Neural progenitor cell (in vitro differentiated cells): ENCODE results near the gene CAB39L. TPM values are rescaled to one million over a fixed set of nuclear protein-coding genes. Genes with fewer than 3 reads are reported as not detected.

Experiments used
- DNase-seq: peaks from one replicate; pipeline ENCODE4 v3.0.0-alpha.2; 2016; ENCODE audit warnings: low spot score
- H2AFZ ChIP-seq: fragments of 200-600 bp; sonication (generic); replicated peaks from 2 replicates; pipeline ENCODE4 v1.6.1; 2016; ENCODE audit warnings: antibody characterized with exemption
- H3F3A ChIP-seq: fragments of 200-600 bp; sonication (generic); 2 replicates; pipeline ENCODE4 v1.6.1; 2016; ENCODE audit warnings: antibody characterized with exemption, low read depth
- H3K27ac ChIP-seq: fragments of 200-600 bp; sonication (generic); 2 replicates; pipeline ENCODE4 v1.5.1; 2016; ENCODE audit warnings: mild to moderate bottlenecking
- H3K27me3 ChIP-seq: fragments of 200-600 bp; sonication (generic); 2 replicates; pipeline ENCODE4 v1.6.1; 2016; ENCODE audit warnings: mild to moderate bottlenecking, moderate library complexity
- H3K36me3 ChIP-seq: fragments of 200-600 bp; sonication (generic); 2 replicates; pipeline ENCODE4 v1.5.1; 2016
- H3K4me1 ChIP-seq: fragments of 200-600 bp; sonication (generic); 2 replicates; pipeline ENCODE4 v1.6.1; 2016; ENCODE audit warnings: mixed run types
- H3K4me2 ChIP-seq: fragments of 200-600 bp; sonication (generic); 2 replicates; pipeline ENCODE4 v1.6.1; 2016
- H3K4me3 ChIP-seq: fragments of 200-600 bp; sonication (generic); 2 replicates; pipeline ENCODE4 v1.5.1; 2016
- H3K79me2 ChIP-seq: fragments of 200-600 bp; sonication (generic); 2 replicates; pipeline ENCODE4 v1.6.1; 2016; ENCODE audit warnings: low read depth
- H3K9ac ChIP-seq: fragments of 200-600 bp; sonication (generic); 2 replicates; pipeline ENCODE4 v1.6.1; 2016
- H3K9me3 ChIP-seq: fragments of 200-600 bp; sonication (generic); 2 replicates; pipeline ENCODE4 v1.5.1; 2016; ENCODE audit warnings: low read depth
- H4K20me1 ChIP-seq: fragments of 200-600 bp; sonication (generic); 2 replicates; pipeline ENCODE4 v1.6.1; 2016; ENCODE audit warnings: low read depth
- H3K27ac Mint-ChIP-seq: 3 replicates; pipeline ENCODE4 v1.8.0; 2021; ENCODE audit warnings: mixed read lengths
- H3K27me3 Mint-ChIP-seq: 2 replicates; pipeline ENCODE4 v1.8.0; 2022; ENCODE audit warnings: low read depth, mild to moderate bottlenecking, inconsistent platforms, moderate library complexity, mixed read lengths; ENCODE audit not compliant: insufficient read depth
- H3K36me3 Mint-ChIP-seq: 3 replicates; pipeline ENCODE4 v1.8.0; 2021; ENCODE audit warnings: mixed read lengths
- H3K4me1 Mint-ChIP-seq: 3 replicates; pipeline ENCODE4 v1.8.0; 2021; ENCODE audit warnings: mixed read lengths
- H3K4me3 Mint-ChIP-seq: 3 replicates; pipeline ENCODE4 v1.8.0; 2021; ENCODE audit warnings: mild to moderate bottlenecking, moderate library complexity, mixed read lengths
- H3K9me3 Mint-ChIP-seq: 3 replicates; pipeline ENCODE4 v1.8.0; 2020; ENCODE audit warnings: mixed read lengths
- CTCF ChIP-seq: fragments of 200-600 bp; sonication (generic); IDR thresholded peaks from 2 replicates; pipeline ENCODE4 v1.5.1; 2017; ENCODE audit warnings: antibody characterized with exemption, mild to moderate bottlenecking
- EZH2 ChIP-seq: fragments of 200-600 bp; sonication (generic); IDR thresholded peaks from 2 replicates; pipeline ENCODE4 v1.6.1; 2017; ENCODE audit warnings: antibody characterized with exemption, mild to moderate bottlenecking, moderate library complexity
- EZH2phosphoT487 ChIP-seq: fragments of 200-600 bp; sonication (generic); IDR thresholded peaks from 2 replicates; pipeline ENCODE4 v1.6.1; 2017; ENCODE audit warnings: antibody characterized with exemption
- total RNA-seq: library from RNA; depleted of rRNA; stranded (reverse); fragments of >200 nt; gene quantifications from 2 replicates; pipeline ENCODE4 v1.2.3, GENCODE V29; 2015; ENCODE audit warnings: low replicate concordance

CAB39L gene
- total RNA-seq, 1 donor from 2014 or later: 18.1 TPM

GRCh38 chr13:49411353-49411752 is 32.5 kb downstream of the CAB39L start:
- H3K4me2 ChIP-seq: no peak overlapping the region
- Mint-ChIP-seq H3K27ac (no peak overlapping the region), H3K36me3 (peaks cover 2% of the 10 kb centered on the region), H3K27me3 (no peaks in the 10 kb centered on the region), H3K4me1 (peaks cover 11% of the 10 kb centered on the region), H3K4me3 (no peak overlapping the region), H3K9me3 (peaks cover 2% of the 10 kb centered on the region)
- H3K27me3 ChIP-seq: no peaks in the 10 kb centered on the region
- no peaks in the 10 kb centered on the region for H3K79me2 ChIP-seq
- TF ChIP-seq EZH2phosphoT487 (no peak), EZH2 (no peak), CTCF (no peak)
- no peaks in the 10 kb centered on the region for H3K36me3 ChIP-seq
- DNase-seq: no peak
- H4K20me1 ChIP-seq: no peaks in the 10 kb centered on the region
- H2AFZ ChIP-seq: no peak overlapping the region
- no peaks in the 10 kb centered on the region for H3K9me3 ChIP-seq
- no peak overlapping the region for H3K4me3 ChIP-seq
- H3K27ac ChIP-seq: no peak overlapping the region
- H3K9ac ChIP-seq: no peak overlapping the region
- peaks cover 5% of the 10 kb centered on the region for H3K4me1 ChIP-seq
- H3F3A ChIP-seq: no peaks in the 10 kb centered on the region

- Mint-ChIP-seq H3K4me3 (no peak overlapping the region), H3K9me3 (peaks cover 4% of the 10 kb centered on the region), H3K4me1 (peaks cover 11% of the 10 kb centered on the region)
These were observed 33.4 kb downstream of the CAB39L start for GRCh38 chr13:49410477-49410876.

GRCh38 chr13:49410006-49410405 is 33.9 kb downstream of the CAB39L start:
- Histone ChIP-seq H3K27me3 (no peaks in the 10 kb centered on the region), H3K4me2 (no peak overlapping the region), H3K4me3 (no peak overlapping the region), H3K4me1 (peaks cover 5% of the 10 kb centered on the region), H2AFZ (no peak overlapping the region), H4K20me1 (no peaks in the 10 kb centered on the region), H3K27ac (no peak overlapping the region), H3K9me3 (no peaks in the 10 kb centered on the region), H3K36me3 (no peaks in the 10 kb centered on the region), H3F3A (no peaks in the 10 kb centered on the region), H3K79me2 (no peaks in the 10 kb centered on the region), H3K9ac (no peak overlapping the region)
- Mint-ChIP-seq H3K4me3 (no peak overlapping the region), H3K9me3 (peaks cover 8% of the 10 kb centered on the region), H3K27me3 (no peaks in the 10 kb centered on the region), H3K36me3 (peaks cover 8% of the 10 kb centered on the region), H3K4me1 (peaks cover 11% of the 10 kb centered on the region), H3K27ac (peak overlapping the region; percentile 52)
- TF ChIP-seq EZH2 (no peak), CTCF (no peak), EZH2phosphoT487 (no peak)
- no peak for DNase-seq

More at GRCh38 chr13:49410477-49410876, 33.4 kb downstream of the CAB39L start:
- Histone ChIP-seq H3K9ac (no peak overlapping the region), H3K4me3 (no peak overlapping the region), H3K27ac (no peak overlapping the region), H4K20me1 (no peaks in the 10 kb centered on the region), H3K4me1 (peaks cover 5% of the 10 kb centered on the region), H3K9me3 (no peaks in the 10 kb centered on the region), H3K27me3 (no peaks in the 10 kb centered on the region), H2AFZ (no peak overlapping the region), H3K36me3 (no peaks in the 10 kb centered on the region), H3K4me2 (no peak overlapping the region), H3K79me2 (no peaks in the 10 kb centered on the region), H3F3A (no peaks in the 10 kb centered on the region)
- no peak for DNase-seq
- no peaks in the 10 kb centered on the region for H3K27me3 Mint-ChIP-seq
- TF ChIP-seq CTCF: no peak
- TF ChIP-seq EZH2: no peak
- TF ChIP-seq EZH2phosphoT487: no peak
- no peak overlapping the region for H3K27ac Mint-ChIP-seq
- H3K36me3 Mint-ChIP-seq: peaks cover 4% of the 10 kb centered on the region
